Stomach (tissue), 9 donors: ENCODE measurements around the gene PPIL4. TPM values are rescaled to one million over a fixed set of nuclear protein-coding genes. Genes with fewer than 3 reads are reported as not detected.
A peak's percentile ranks its signal among the peaks of the same experiment; 100 is the strongest.

Source experiments
- DNase-seq, 2 donors: peaks; one replicate each; pipeline versions ENCODE4 v3.0.0 to v3.0.0-alpha.2; 2013 to 2019
- H3K27ac ChIP-seq, 5 donors: fragments of 200-600 bp in 4 of 5; sonication (generic) in 4 of 5; one replicate each; pipeline ENCODE4 v1.5.1; 2013 to 2019; ENCODE audit warnings: mild to moderate bottlenecking in 1 of 5, moderate library complexity in 1 of 5
- H3K27me3 ChIP-seq, 3 donors: fragments of 200-600 bp; sonication (generic); one replicate each; pipeline ENCODE4 v1.5.1; 2017 to 2019; ENCODE audit warnings: mixed run types in 1 of 3
- H3K36me3 ChIP-seq, 4 donors: fragments of 200-600 bp; sonication (generic); 1 replicate in 3 of 4; 2 replicates in 1 of 4; pipeline ENCODE4 v1.5.1; 2016 to 2019
- H3K4me1 ChIP-seq, 4 donors: fragments of 200-600 bp; sonication (generic); one replicate each; pipeline ENCODE4 v1.5.1; 2016 to 2019
- H3K4me3 ChIP-seq, 4 donors: fragments of 200-600 bp; sonication (generic) in 3 of 4; one replicate each; pipeline ENCODE4 v1.5.1; 2016 to 2019; ENCODE audit warnings: mild to moderate bottlenecking in 1 of 4
- H3K9me3 ChIP-seq, 4 donors: fragments of 200-600 bp; sonication (generic); one replicate each; pipeline ENCODE4 v1.5.1; 2016 to 2019
- EP300 ChIP-seq: sonication (generic); formaldehyde crosslinking; IDR thresholded peaks from one replicate; pipeline ENCODE4 v1.6.1; 2017; ENCODE audit warnings: antibody characterized with exemption
- POLR2A ChIP-seq, 4 donors: fragments of 450-650 bp; IDR thresholded peaks; one replicate each; pipeline ENCODE4 v1.6.1; 2016; ENCODE audit warnings: antibody characterized with exemption in 4 of 4, control low read depth in 2 of 4, mild to moderate bottlenecking in 1 of 4, moderate library complexity in 1 of 4
- POLR2AphosphoS5 ChIP-seq, 3 donors: sonication (generic); formaldehyde crosslinking; IDR thresholded peaks; one replicate each; pipeline ENCODE4 v1.6.1; 2016; ENCODE audit warnings: antibody characterized with exemption in 3 of 3
- WGBS, 5 donors: extraction: QIAGEN DNeasy Blood & Tissue Kit in 3 of 5; methylation state at CpG; one replicate each; pipeline versions ENCODE4 v1.1.5 to v1.1.7; 2013 to 2018; 5-methylcytosine and 5-hydroxymethylcytosine counted together
- intact Hi-C: fragments of 100-400 bp; cut with DNase I; formaldehyde crosslinking; loops from one replicate; pipeline ENCODE4 v1.15.1; 2023; ENCODE audit warnings: low total_unique reads
- polyA plus RNA-seq, 3 donors: library from polyadenylated mRNA; stranded (reverse); fragments of 200-250 nt; gene quantifications; one replicate each; pipeline ENCODE4 v1.2.3, GENCODE V29; 2013
- total RNA-seq, 5 donors: library from RNA; depleted of rRNA; stranded (reverse); fragments of >200 nt; gene quantifications; one replicate each; pipeline versions ENCODE4 v1.1.0 to v1.2.3, GENCODE V29; 2014 to 2016
- TF ChIP-seq, protein P1 (sequence below), 7 experiments: fragments of 450-650 bp in 4 of 7; fragments of 200-600 bp in 3 of 7; sonication (generic) in 3 of 7; IDR thresholded peaks; one replicate each; pipeline ENCODE4 v1.5.1; 2016 to 2019; ENCODE audit warnings: antibody characterized with exemption in 7 of 7, control low read depth in 2 of 7, mild to moderate bottlenecking in 1 of 7
- donor health status: healthy with polysubstance abuse.
- donor health status: Bipolar disorder and iron deficiency.
- donor health status: healthy.

Gene PPIL4
- total and polyA plus RNA-seq, 8 donors: 7.6 to 59.7 (median 16.4) TPM

GRCh38 chr6:149551920-149552319, 6.1 kb upstream of the PPIL4 start:
- 54 to 88% (median 78%) methylated on average over 3 to 5 of the region's 5 CpGs for WGBS, 5 donors
- H3K9me3 ChIP-seq: no peaks in the 10 kb centered on the region
- intact Hi-C loops: no loop called here
- H3K4me3 ChIP-seq: no peak overlapping the region
- H3K27me3 ChIP-seq: peaks cover 0 to 22% (median 3%) of the 10 kb centered on the region in 3 donors
- no peak for DNase-seq
- H3K27ac ChIP-seq: no peak overlapping the region
- no peaks in the 10 kb centered on the region for H3K36me3 ChIP-seq
- TF ChIP-seq POLR2AphosphoS5 (IDR thresholded peaks at IDR 0.05) (no peak), EP300 (no peak), POLR2A (IDR thresholded peaks at IDR 0.05) (no peak)
- TF ChIP-seq, protein P1, sequence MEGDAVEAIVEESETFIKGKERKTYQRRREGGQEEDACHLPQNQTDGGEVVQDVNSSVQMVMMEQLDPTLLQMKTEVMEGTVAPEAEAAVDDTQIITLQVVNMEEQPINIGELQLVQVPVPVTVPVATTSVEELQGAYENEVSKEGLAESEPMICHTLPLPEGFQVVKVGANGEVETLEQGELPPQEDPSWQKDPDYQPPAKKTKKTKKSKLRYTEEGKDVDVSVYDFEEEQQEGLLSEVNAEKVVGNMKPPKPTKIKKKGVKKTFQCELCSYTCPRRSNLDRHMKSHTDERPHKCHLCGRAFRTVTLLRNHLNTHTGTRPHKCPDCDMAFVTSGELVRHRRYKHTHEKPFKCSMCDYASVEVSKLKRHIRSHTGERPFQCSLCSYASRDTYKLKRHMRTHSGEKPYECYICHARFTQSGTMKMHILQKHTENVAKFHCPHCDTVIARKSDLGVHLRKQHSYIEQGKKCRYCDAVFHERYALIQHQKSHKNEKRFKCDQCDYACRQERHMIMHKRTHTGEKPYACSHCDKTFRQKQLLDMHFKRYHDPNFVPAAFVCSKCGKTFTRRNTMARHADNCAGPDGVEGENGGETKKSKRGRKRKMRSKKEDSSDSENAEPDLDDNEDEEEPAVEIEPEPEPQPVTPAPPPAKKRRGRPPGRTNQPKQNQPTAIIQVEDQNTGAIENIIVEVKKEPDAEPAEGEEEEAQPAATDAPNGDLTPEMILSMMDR (IDR thresholded peaks at IDR 0.05): no peak
- H3K4me1 ChIP-seq: peaks cover 0 to 1% (median under 1%) of the 10 kb centered on the region in 4 donors

GRCh38 chr6:149545258-149545753, 537 bp downstream of the PPIL4 start:
- TF ChIP-seq POLR2AphosphoS5 (IDR thresholded peaks at IDR 0.05) (no peak), EP300 (no peak), POLR2A (IDR thresholded peaks at IDR 0.05) (no peak)
- TF ChIP-seq, protein P1 (IDR thresholded peaks at IDR 0.05): no peak
- peaks cover 28 to 43% (median 36%) of the 10 kb centered on the region in 4 donors for H3K4me1 ChIP-seq
- no peaks in the 10 kb centered on the region for H3K9me3 ChIP-seq
- DNase-seq: peak; percentile 28 to 88
- 0 to 1% (median 0%) methylated on average over 15 to 16 of the region's 16 CpGs for WGBS, 5 donors
- peak overlapping the region; percentile 93 to 98 (median 97) for H3K27ac ChIP-seq
- H3K4me3 ChIP-seq: peak overlapping the region; percentile 75 to 88 (median 86)
- intact Hi-C loops: loop anchor here (10.0 kb wide), 1 partner anchor 169 kb away; the partner anchor contains the start of gene LATS1
- H3K27me3 ChIP-seq: no peaks in the 10 kb centered on the region
- H3K36me3 ChIP-seq: peaks cover 6 to 8% (median 7%) of the 10 kb centered on the region in 4 donors

- Histone ChIP-seq H3K36me3 (peaks cover 12 to 13% (median 13%) of the 10 kb centered on the region in 4 donors), H3K4me1 (peaks cover 28 to 43% (median 36%) of the 10 kb centered on the region in 4 donors), H3K27me3 (no peaks in the 10 kb centered on the region), H3K9me3 (no peaks in the 10 kb centered on the region), H3K27ac (peak overlapping the region; percentile 17 to 98 (median 97)), H3K4me3 (peak overlapping the region; percentile 75 to 88 (median 86))
- intact Hi-C loops: loop anchor here (10.0 kb wide), 1 partner anchor 170 kb away; the partner anchor contains the start of gene LATS1
- TF ChIP-seq POLR2A (IDR thresholded peaks at IDR 0.05): no peak
- DNase-seq: no peak
- 10 to 25% (median 21%) methylated on average over 12 of the region's 12 CpGs for WGBS, 5 donors
These were observed 1.1 kb downstream of the PPIL4 start for GRCh38 chr6:149544646-149545257.

GRCh38 chr6:149541139-149541538, 4.7 kb downstream of the PPIL4 start:
- 85 to 91% (median 87%) methylated on average over 2 of the region's 2 CpGs for WGBS, 5 donors
- Histone ChIP-seq H3K4me3 (no peak overlapping the region), H3K9me3 (no peaks in the 10 kb centered on the region), H3K36me3 (peaks cover 37 to 49% (median 48%) of the 10 kb centered on the region in 4 donors), H3K27ac (no peak overlapping the region), H3K27me3 (no peaks in the 10 kb centered on the region), H3K4me1 (peaks cover 20 to 37% (median 32%) of the 10 kb centered on the region in 4 donors)
- no peak for DNase-seq
- intact Hi-C loops: loop anchor here (10.0 kb wide), 1 partner anchor 174 kb away; the partner anchor contains the start of gene LATS1
- TF ChIP-seq EP300: no peak
- TF ChIP-seq POLR2AphosphoS5 (IDR thresholded peaks at IDR 0.05): no peak
- TF ChIP-seq, protein P1 (IDR thresholded peaks at IDR 0.05): no peak
- TF ChIP-seq POLR2A (IDR thresholded peaks at IDR 0.05): no peak
